Thyroid gland (tissue), 4 donors: ENCODE results near the gene TBC1D23. TPM values are rescaled to one million over a fixed set of nuclear protein-coding genes. Genes with fewer than 3 reads are reported as not detected.
"Not testable (repeated sequence)": the region's sequence is repeated elsewhere in the genome, so short reads cannot be mapped to it uniquely, and the experiment has no call there.

Experiments used
- DNase-seq, 2 donors: peaks; one replicate each; pipeline ENCODE4 v3.0.0-alpha.2; 2019
- H3K27ac ChIP-seq, 3 donors: fragments of 200-600 bp; sonication (generic); 1 replicate in 2 of 3; 2 replicates in 1 of 3; pipeline ENCODE4 v1.5.1; 2016 to 2019; ENCODE audit warnings: mild to moderate bottlenecking in 1 of 3, moderate library complexity in 1 of 3
- H3K27me3 ChIP-seq: fragments of 200-600 bp; sonication (generic); one replicate; pipeline ENCODE4 v1.5.1; 2019
- H3K36me3 ChIP-seq, 2 donors: fragments of 200-600 bp; sonication (generic); one replicate each; pipeline ENCODE4 v1.5.1; 2016 to 2019
- H3K4me1 ChIP-seq, 2 donors: fragments of 200-600 bp; sonication (generic); one replicate each; pipeline ENCODE4 v1.5.1; 2017 to 2019
- H3K4me3 ChIP-seq, 3 donors: fragments of 200-600 bp; sonication (generic); replicated peaks in 1 of 3; 1 replicate in 2 of 3; 2 replicates in 1 of 3; pipeline ENCODE4 v1.5.1; 2016; ENCODE audit warnings: mild to moderate bottlenecking in 1 of 3
- H3K9me3 ChIP-seq: fragments of 200-600 bp; sonication (generic); one replicate; pipeline ENCODE4 v1.5.1; 2017
- POLR2A ChIP-seq, 2 donors: fragments of 450-650 bp; IDR thresholded peaks; one replicate each; pipeline ENCODE4 v1.6.1; 2017; ENCODE audit warnings: antibody characterized with exemption in 2 of 2, mild to moderate bottlenecking in 2 of 2, moderate library complexity in 1 of 2
- WGBS, 2 donors: methylation state at CpG; one replicate each; pipeline ENCODE4 v1.1.5; 2017; 5-methylcytosine and 5-hydroxymethylcytosine counted together
- intact Hi-C: fragments of 100-400 bp; cut with DNase I; formaldehyde crosslinking; loops from one replicate; pipeline ENCODE4 v1.15.1; 2023
- total RNA-seq, 4 donors: library from RNA; depleted of rRNA; stranded (reverse); fragments of >200 nt; gene quantifications; one replicate each; pipeline ENCODE4 v1.2.3, GENCODE V29; 2016
- TF ChIP-seq, protein P1 (sequence below), 6 experiments: fragments of 200-600 bp in 3 of 6; fragments of 450-650 bp in 3 of 6; sonication (generic) in 3 of 6; IDR thresholded peaks; one replicate each; pipeline ENCODE4 v1.5.1; 2016 to 2019; ENCODE audit warnings: antibody characterized with exemption in 6 of 6, mild to moderate bottlenecking in 2 of 6, inconsistent platforms in 1 of 6, moderate library complexity in 1 of 6

The TBC1D23 gene
- total RNA-seq, 4 donors from 2014 or later, result 35.9 to 104 (median 63.7) TPM

DNA sequence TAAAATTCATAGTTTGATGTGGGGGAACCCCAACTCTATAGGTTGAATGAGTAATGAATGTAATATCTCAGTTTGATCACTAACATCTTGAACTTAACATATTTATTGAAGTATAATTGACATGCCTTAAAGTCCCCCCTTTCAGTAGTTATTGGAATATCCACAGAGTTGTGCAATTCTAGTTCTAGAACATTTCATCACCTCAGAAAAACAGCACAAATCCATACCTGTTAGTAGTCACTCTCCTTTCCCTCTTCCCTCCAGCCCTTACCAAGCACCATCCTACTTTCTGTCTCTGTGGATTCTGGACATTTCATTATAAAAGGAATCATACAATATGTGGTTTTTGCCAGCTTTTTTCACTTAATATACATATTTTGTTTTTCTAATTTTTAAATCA lies 65.0 kb downstream of the TBC1D23 start:
- intact Hi-C loops, result no loop called here
- Histone ChIP-seq H3K27ac (no peak overlapping the region), H3K9me3 (no peaks in the 10 kb centered on the region), H3K36me3 (peaks cover 0 to 6% of the 10 kb centered on the region in 2 donors), H3K4me1 (no peaks in the 10 kb centered on the region), H3K4me3 (no peak overlapping the region), H3K27me3 (no peaks in the 10 kb centered on the region)
- TF ChIP-seq, protein P1, sequence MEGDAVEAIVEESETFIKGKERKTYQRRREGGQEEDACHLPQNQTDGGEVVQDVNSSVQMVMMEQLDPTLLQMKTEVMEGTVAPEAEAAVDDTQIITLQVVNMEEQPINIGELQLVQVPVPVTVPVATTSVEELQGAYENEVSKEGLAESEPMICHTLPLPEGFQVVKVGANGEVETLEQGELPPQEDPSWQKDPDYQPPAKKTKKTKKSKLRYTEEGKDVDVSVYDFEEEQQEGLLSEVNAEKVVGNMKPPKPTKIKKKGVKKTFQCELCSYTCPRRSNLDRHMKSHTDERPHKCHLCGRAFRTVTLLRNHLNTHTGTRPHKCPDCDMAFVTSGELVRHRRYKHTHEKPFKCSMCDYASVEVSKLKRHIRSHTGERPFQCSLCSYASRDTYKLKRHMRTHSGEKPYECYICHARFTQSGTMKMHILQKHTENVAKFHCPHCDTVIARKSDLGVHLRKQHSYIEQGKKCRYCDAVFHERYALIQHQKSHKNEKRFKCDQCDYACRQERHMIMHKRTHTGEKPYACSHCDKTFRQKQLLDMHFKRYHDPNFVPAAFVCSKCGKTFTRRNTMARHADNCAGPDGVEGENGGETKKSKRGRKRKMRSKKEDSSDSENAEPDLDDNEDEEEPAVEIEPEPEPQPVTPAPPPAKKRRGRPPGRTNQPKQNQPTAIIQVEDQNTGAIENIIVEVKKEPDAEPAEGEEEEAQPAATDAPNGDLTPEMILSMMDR (IDR thresholded peaks at IDR 0.05), result no peak
- no peak for TF ChIP-seq POLR2A (IDR thresholded peaks at IDR 0.05)
- no peak for DNase-seq

DNA sequence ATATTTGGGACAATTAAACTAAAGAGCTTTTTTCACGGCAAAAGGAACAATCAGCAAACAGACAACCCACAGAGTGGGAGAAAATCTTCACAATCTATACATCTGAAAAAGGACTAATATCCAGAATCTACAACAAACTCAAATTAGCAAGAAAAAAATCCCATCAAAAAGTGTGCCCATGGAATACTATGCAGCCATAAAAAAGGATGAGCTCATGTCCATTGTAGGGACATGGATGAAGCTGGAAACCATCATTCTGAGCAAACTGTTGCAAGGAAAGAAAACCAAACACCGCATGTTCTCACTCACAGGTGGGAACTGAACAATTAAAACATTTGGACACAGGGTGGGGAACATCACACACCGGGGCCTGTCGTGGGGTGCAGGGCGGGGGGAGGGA lies 66.6 kb downstream of the TBC1D23 start:
- DNase-seq, intact Hi-C loops, H3K9me3 ChIP-seq, H3K36me3 ChIP-seq, H3K27ac ChIP-seq, H3K4me3 ChIP-seq, H3K27me3 ChIP-seq, H3K4me1 ChIP-seq: not testable (repeated sequence)
- WGBS, 2 donors, result 99% methylated on average over 5 of the region's 5 CpGs

DNA sequence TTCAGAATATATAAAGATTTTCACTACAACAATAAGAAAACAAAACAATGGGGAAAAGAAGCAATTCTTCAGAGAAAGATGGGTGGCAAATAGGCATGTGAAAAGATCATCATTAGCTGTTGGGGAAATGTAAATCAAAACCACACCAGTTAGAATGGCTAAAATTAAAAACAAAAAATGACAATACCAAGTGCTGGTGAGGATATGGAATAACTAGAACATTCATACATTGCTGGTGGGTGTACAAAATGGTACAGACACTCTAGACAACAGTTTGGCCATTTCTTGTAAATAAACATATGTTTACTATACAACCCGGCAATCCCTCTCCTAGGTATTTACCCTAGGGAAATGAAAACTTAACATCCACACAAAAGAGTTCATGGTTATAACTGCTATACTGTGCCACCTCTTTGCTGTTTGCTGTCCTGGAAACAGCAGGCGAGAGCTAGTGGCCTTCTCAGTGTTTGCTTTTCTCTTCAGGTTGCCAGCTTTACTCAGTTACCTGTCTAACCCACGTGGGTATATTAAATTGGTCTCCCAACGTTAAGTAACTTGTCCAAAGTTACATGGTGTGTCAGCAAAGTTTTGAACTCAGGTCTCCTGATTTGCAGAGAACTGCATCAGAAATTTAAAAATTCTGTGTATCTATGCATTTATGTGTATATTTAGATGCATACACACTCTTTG lies 69.2 kb downstream of the TBC1D23 start:
- Histone ChIP-seq H3K4me3 (no peak overlapping the region), H3K9me3 (no peaks in the 10 kb centered on the region), H3K36me3 (peaks cover 0 to 2% of the 10 kb centered on the region in 2 donors), H3K27me3 (no peaks in the 10 kb centered on the region), H3K4me1 (no peaks in the 10 kb centered on the region), H3K27ac (no peak overlapping the region)
- no peak for DNase-seq
- intact Hi-C loops, result no loop called here
- TF ChIP-seq POLR2A (IDR thresholded peaks at IDR 0.05), result no peak
- TF ChIP-seq, protein P1 (IDR thresholded peaks at IDR 0.05), result no peak
- WGBS, 2 donors, result 71 to 77% methylated on average over 4 of the region's 4 CpGs

DNA sequence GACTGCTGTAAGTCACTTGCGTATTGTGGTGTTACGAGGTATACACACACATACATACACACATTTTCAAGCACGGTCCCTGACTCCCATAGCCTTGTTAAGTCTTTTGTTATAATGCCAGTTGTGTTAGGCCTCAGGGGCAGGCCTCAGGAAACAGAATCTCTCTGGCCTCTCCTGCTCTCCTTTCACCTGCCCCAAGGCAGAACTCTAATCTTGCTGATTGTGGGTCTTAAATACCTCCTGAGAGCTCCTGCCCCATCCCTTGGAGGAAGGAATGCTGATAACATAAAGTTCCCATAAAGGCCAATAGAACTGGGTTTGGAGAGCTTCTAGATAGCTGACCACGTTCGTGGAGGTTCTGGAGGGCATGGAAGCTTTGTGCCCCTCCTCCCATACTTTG lies 69.9 kb downstream of the TBC1D23 start:
- H3K4me1 ChIP-seq, result peaks cover 3 to 4% of the 10 kb centered on the region in 2 donors
- no peak for DNase-seq
- H3K9me3 ChIP-seq, result no peaks in the 10 kb centered on the region
- no peaks in the 10 kb centered on the region for H3K27me3 ChIP-seq
- H3K27ac ChIP-seq, result no peak overlapping the region
- intact Hi-C loops, result no loop called here
- H3K36me3 ChIP-seq, result peaks cover 0 to under 1% of the 10 kb centered on the region in 2 donors
- TF ChIP-seq, protein P1 (IDR thresholded peaks at IDR 0.05), result no peak
- TF ChIP-seq POLR2A (IDR thresholded peaks at IDR 0.05), result no peak
- WGBS, 2 donors, result 87 to 90% methylated on average over 5 of the region's 5 CpGs
- no peak overlapping the region for H3K4me3 ChIP-seq

- H3K9me3 ChIP-seq, result no peaks in the 10 kb centered on the region
- no peak overlapping the region for H3K27ac ChIP-seq
- no peaks in the 10 kb centered on the region for H3K36me3 ChIP-seq
- H3K4me1 ChIP-seq, result peaks cover 4 to 7% of the 10 kb centered on the region in 2 donors
- WGBS, 2 donors, result 88 to 94% methylated on average over 4 of the region's 4 CpGs
- H3K4me3 ChIP-seq, result no peak overlapping the region
- no peaks in the 10 kb centered on the region for H3K27me3 ChIP-seq
- DNase-seq, result no peak
- intact Hi-C loops, result no loop called here
- TF ChIP-seq, protein P1 (IDR thresholded peaks at IDR 0.05), result no peak
- TF ChIP-seq POLR2A (IDR thresholded peaks at IDR 0.05), result no peak
These were observed 70.9 kb downstream of the TBC1D23 start for GRCh38 chr3:100331660-100332059.
